Measurements from ENCODE around the gene IFITM1. TPM values are rescaled to one million over a fixed set of nuclear protein-coding genes. Genes with fewer than 3 reads are reported as not detected.
A peak's percentile ranks its signal among the peaks of the same experiment; 100 is the strongest.
"Not testable (repeated sequence)": the region's sequence is repeated elsewhere in the genome, so short reads cannot be mapped to it uniquely, and the experiment has no call there.

Gene IFITM1
- total RNA-seq, 1 experiment from 2014 or later, result 0.37 TPM

GRCh38 chr11:305844-306211 is 8.0 kb upstream of the IFITM1 start:
- no peak overlapping the region for H3K27ac ChIP-seq
- H3K4me3 ChIP-seq, result no peak overlapping the region
- H3K4me1 ChIP-seq (replicated peaks), result peaks cover 13% of the 10 kb centered on the region
- H3K27me3 ChIP-seq (replicated peaks), result no peaks in the 10 kb centered on the region
- no peaks in the 10 kb centered on the region for H3K9me3 ChIP-seq (replicated peaks)
- no peaks in the 10 kb centered on the region for H3K36me3 ChIP-seq
- no peak for DNase-seq (ENCODE audit: low read depth in 1 of 2, low spot score in 2 of 2)

GRCh38 chr11:306645-307371 is 7.0 kb upstream of the IFITM1 start:
- Histone ChIP-seq H3K9me3 (replicated peaks) (no peaks in the 10 kb centered on the region), H3K4me3 (no peak overlapping the region), H3K4me1 (replicated peaks) (peaks cover 13% of the 10 kb centered on the region), H3K27me3 (replicated peaks) (no peaks in the 10 kb centered on the region), H3K27ac (no peak overlapping the region), H3K36me3 (no peaks in the 10 kb centered on the region)
- DNase-seq (ENCODE audit: low read depth in 1 of 2, low spot score in 2 of 2), result no peak

GRCh38 chr11:307766-308708 is 5.8 kb upstream of the IFITM1 start, which contains the start of gene IFITM2:
Gene IFITM2 (plus strand): TSS chr11:307816. CDS start chr11:308193, 377 bp downstream.
- not testable (repeated sequence) for H3K36me3 ChIP-seq; H3K27me3 ChIP-seq (replicated peaks); H3K9me3 ChIP-seq (replicated peaks); H3K27ac ChIP-seq
- H3K4me1 ChIP-seq (replicated peaks), result peaks cover 13% of the 10 kb centered on the region
- peak within 1 kb of the TSS; percentile 40 for H3K4me3 ChIP-seq
- DNase-seq (ENCODE audit: low read depth in 1 of 2, low spot score in 2 of 2), result peak; percentile 39 to 51

- not testable (repeated sequence) for DNase-seq (ENCODE audit: low read depth in 1 of 2, low spot score in 2 of 2); H3K27me3 ChIP-seq (replicated peaks); H3K36me3 ChIP-seq; H3K27ac ChIP-seq; H3K4me3 ChIP-seq; H3K9me3 ChIP-seq (replicated peaks)
- peaks cover 13% of the 10 kb centered on the region for H3K4me1 ChIP-seq (replicated peaks)
Measured at GRCh38 chr11:308740-309665, 4.8 kb upstream of the IFITM1 start.

- DNase-seq (ENCODE audit: low read depth in 1 of 2, low spot score in 2 of 2), result peak in 1 of 2 experiments; percentile 12
- H3K36me3 ChIP-seq; H3K27me3 ChIP-seq (replicated peaks); H3K9me3 ChIP-seq (replicated peaks); H3K27ac ChIP-seq: not testable (repeated sequence)
- Histone ChIP-seq H3K4me3 (peak overlapping the region; percentile 13; the same call in 1 of the 2 replicates), H3K4me1 (replicated peaks) (peaks cover 13% of the 10 kb centered on the region)
Measured at GRCh38 chr11:309979-310572, 3.8 kb upstream of the IFITM1 start.

- not testable (repeated sequence) for H3K9me3 ChIP-seq (replicated peaks); H3K36me3 ChIP-seq; H3K27ac ChIP-seq; H3K27me3 ChIP-seq (replicated peaks); H3K4me3 ChIP-seq; DNase-seq (ENCODE audit: low read depth in 1 of 2, low spot score in 2 of 2)
- peaks cover 13% of the 10 kb centered on the region for H3K4me1 ChIP-seq (replicated peaks)
Measured at GRCh38 chr11:311013-311748, 2.7 kb upstream of the IFITM1 start.

GRCh38 chr11:312092-312816 is 1.6 kb upstream of the IFITM1 start:
- no peak for DNase-seq (ENCODE audit: low read depth in 1 of 2, low spot score in 2 of 2)
- no peaks in the 10 kb centered on the region for H3K36me3 ChIP-seq
- H3K4me1 ChIP-seq (replicated peaks), result peaks cover 13% of the 10 kb centered on the region
- H3K27ac ChIP-seq, result no peak overlapping the region
- no peak overlapping the region for H3K4me3 ChIP-seq
- no peaks in the 10 kb centered on the region for H3K27me3 ChIP-seq (replicated peaks)
- no peaks in the 10 kb centered on the region for H3K9me3 ChIP-seq (replicated peaks)

- Histone ChIP-seq H3K27me3 (replicated peaks) (no peaks in the 10 kb centered on the region), H3K4me3 (no peak overlapping the region), H3K27ac (no peak overlapping the region), H3K36me3 (no peaks in the 10 kb centered on the region), H3K4me1 (replicated peaks) (peaks cover 13% of the 10 kb centered on the region), H3K9me3 (replicated peaks) (no peaks in the 10 kb centered on the region)
- DNase-seq (ENCODE audit: low read depth in 1 of 2, low spot score in 2 of 2), result no peak
Measured at GRCh38 chr11:313304-313786, 495 bp upstream of the IFITM1 start.

GRCh38 chr11:314554-314875 is 675 bp downstream of the IFITM1 start:
- DNase-seq (ENCODE audit: low read depth in 1 of 2, low spot score in 2 of 2); H3K4me3 ChIP-seq; H3K27ac ChIP-seq; H3K36me3 ChIP-seq; H3K4me1 ChIP-seq (replicated peaks); H3K9me3 ChIP-seq (replicated peaks); H3K27me3 ChIP-seq (replicated peaks): not testable (repeated sequence)

GRCh38 chr11:315051-315481 is 1.2 kb downstream of the IFITM1 start:
- H3K4me1 ChIP-seq (replicated peaks), result peaks cover 4% of the 10 kb centered on the region
- H3K9me3 ChIP-seq (replicated peaks), result no peaks in the 10 kb centered on the region
- H3K27me3 ChIP-seq (replicated peaks), result no peaks in the 10 kb centered on the region
- H3K4me3 ChIP-seq, result no peak overlapping the region
- no peak overlapping the region for H3K27ac ChIP-seq
- no peak for DNase-seq (ENCODE audit: low read depth in 1 of 2, low spot score in 2 of 2)
- H3K36me3 ChIP-seq, result peaks cover 2% of the 10 kb centered on the region; the same call in 1 of the 2 replicates

- H3K4me3 ChIP-seq, result no peak overlapping the region
- no peaks in the 10 kb centered on the region for H3K27me3 ChIP-seq (replicated peaks)
- no peak overlapping the region for H3K27ac ChIP-seq
- no peaks in the 10 kb centered on the region for H3K9me3 ChIP-seq (replicated peaks)
- DNase-seq (ENCODE audit: low read depth in 1 of 2, low spot score in 2 of 2), result no peak
- peaks cover 2% of the 10 kb centered on the region; the same call in 1 of the 2 replicates for H3K36me3 ChIP-seq
- H3K4me1 ChIP-seq (replicated peaks), result peaks cover 4% of the 10 kb centered on the region; the same call in 1 of the 2 replicates
Measured at GRCh38 chr11:315516-315994, 1.7 kb downstream of the IFITM1 start.

Measured in SJSA1 (cell line).